ENCODE results near the gene PAX6.

Gene PAX6

DNA sequence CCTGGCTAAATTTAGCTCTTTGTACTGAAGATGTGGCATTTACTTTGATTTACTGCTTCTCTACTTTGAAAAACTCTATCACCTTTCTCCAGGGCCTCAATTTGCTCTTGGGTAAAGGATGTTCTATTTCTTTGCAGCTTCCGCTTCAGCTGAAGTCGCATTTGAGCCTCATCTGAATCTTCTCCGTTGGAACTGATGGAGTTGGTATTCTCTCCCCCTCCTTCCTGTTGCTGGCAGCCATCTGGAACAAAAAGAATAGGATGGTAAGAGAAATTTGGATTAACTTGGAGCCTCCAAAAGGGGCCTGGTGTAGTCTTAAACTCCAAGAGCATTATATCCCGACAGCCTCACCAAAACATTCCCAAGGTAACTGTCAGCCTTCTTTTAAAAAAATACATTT, 16.6 kb downstream of the PAX6 start:
- TF ChIP-seq TAF1 (IDR thresholded peaks at IDR 0.05; ENCODE audit: borderline replicate concordance, insufficient read depth, low read length) (no peak), POLR2AphosphoS5 (IDR thresholded peaks at IDR 0.05; ENCODE audit: low read depth, low read length) (no peak), FOXP2 (optimal IDR thresholded peaks at IDR 0.05; ENCODE audit: borderline replicate concordance, extremely low read depth, extremely low read length, insufficient read depth) (no peak), SIN3A (IDR thresholded peaks at IDR 0.05; ENCODE audit: borderline replicate concordance, insufficient read depth, low read length) (no peak)
- TF ChIP-seq, protein P1, sequence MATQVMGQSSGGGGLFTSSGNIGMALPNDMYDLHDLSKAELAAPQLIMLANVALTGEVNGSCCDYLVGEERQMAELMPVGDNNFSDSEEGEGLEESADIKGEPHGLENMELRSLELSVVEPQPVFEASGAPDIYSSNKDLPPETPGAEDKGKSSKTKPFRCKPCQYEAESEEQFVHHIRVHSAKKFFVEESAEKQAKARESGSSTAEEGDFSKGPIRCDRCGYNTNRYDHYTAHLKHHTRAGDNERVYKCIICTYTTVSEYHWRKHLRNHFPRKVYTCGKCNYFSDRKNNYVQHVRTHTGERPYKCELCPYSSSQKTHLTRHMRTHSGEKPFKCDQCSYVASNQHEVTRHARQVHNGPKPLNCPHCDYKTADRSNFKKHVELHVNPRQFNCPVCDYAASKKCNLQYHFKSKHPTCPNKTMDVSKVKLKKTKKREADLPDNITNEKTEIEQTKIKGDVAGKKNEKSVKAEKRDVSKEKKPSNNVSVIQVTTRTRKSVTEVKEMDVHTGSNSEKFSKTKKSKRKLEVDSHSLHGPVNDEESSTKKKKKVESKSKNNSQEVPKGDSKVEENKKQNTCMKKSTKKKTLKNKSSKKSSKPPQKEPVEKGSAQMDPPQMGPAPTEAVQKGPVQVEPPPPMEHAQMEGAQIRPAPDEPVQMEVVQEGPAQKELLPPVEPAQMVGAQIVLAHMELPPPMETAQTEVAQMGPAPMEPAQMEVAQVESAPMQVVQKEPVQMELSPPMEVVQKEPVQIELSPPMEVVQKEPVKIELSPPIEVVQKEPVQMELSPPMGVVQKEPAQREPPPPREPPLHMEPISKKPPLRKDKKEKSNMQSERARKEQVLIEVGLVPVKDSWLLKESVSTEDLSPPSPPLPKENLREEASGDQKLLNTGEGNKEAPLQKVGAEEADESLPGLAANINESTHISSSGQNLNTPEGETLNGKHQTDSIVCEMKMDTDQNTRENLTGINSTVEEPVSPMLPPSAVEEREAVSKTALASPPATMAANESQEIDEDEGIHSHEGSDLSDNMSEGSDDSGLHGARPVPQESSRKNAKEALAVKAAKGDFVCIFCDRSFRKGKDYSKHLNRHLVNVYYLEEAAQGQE (IDR thresholded peaks at IDR 0.05; ENCODE audit: insufficient read depth in 1 of 2, low read depth in 2 of 2, low read length in 2 of 2) = no peak

DNA sequence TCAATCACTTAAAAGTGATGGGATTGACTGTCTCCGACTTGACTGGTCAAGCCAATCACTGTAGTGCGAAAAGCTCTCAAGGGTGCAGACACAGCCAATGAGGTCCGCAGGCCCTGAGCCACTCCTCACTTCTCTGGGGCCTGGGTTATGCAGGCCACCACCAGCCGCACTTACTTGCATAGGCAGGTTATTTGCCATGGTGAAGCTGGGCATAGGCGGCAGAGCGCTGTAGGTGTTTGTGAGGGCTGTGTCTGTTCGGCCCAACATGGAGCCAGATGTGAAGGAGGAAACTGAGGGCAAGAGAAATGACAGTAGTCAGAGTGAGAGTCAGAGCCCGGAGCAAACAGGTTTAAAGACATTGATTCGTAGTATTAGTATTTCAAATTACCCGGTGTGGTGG, 17.9 kb downstream of the PAX6 start:
- TF ChIP-seq, protein P1 (IDR thresholded peaks at IDR 0.05; ENCODE audit: insufficient read depth in 1 of 2, low read depth in 2 of 2, low read length in 2 of 2) = no peak
- no peak for TF ChIP-seq FOXP2 (optimal IDR thresholded peaks at IDR 0.05; ENCODE audit: borderline replicate concordance, extremely low read depth, extremely low read length, insufficient read depth)
- TF ChIP-seq TAF1 (IDR thresholded peaks at IDR 0.05; ENCODE audit: borderline replicate concordance, insufficient read depth, low read length) = no peak
- TF ChIP-seq SIN3A (IDR thresholded peaks at IDR 0.05; ENCODE audit: borderline replicate concordance, insufficient read depth, low read length) = no peak
- no peak for TF ChIP-seq POLR2AphosphoS5 (IDR thresholded peaks at IDR 0.05; ENCODE audit: low read depth, low read length)

DNA sequence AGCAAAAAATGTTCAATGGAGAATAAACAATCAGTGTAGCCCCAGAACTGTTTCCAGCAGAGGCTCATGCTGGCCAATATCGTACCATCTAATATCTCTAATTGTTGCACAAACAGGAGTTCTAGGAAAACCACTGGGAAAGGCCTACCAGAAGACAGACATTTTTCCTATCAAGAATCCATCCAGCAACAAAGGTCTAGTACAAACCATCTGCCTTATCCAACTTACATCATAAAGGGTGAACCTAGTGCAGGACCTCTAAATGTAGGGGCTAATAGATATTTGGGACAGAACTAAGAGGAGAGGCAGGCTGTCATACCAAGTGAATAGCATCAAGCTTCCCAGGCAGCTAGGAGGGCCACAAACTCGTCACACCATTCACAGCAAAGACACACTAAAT, 18.7 kb downstream of the PAX6 start:
- no peak for TF ChIP-seq POLR2AphosphoS5 (IDR thresholded peaks at IDR 0.05; ENCODE audit: low read depth, low read length)
- TF ChIP-seq FOXP2 (optimal IDR thresholded peaks at IDR 0.05; ENCODE audit: borderline replicate concordance, extremely low read depth, extremely low read length, insufficient read depth) = no peak
- no peak for TF ChIP-seq SIN3A (IDR thresholded peaks at IDR 0.05; ENCODE audit: borderline replicate concordance, insufficient read depth, low read length)

DNA sequence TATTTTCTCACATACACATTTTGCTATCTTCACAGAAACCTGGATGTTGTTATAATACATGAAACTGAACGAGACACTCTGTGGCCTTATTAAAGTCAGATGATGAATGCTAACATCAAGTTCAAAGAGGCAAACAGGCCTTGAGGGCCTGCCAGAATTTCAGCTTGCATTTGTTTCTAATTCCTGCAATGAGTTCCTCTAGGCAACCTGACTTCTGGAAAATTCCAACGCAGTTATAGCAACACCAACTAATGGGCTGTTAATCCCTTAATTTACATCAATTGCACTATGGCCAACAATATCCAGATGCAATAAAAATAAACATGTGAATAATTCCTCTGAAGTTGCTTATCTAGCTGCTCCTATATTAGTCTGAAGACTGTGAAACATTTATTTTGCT, 19.1 kb downstream of the PAX6 start:
- TF ChIP-seq POLR2AphosphoS5 (IDR thresholded peaks at IDR 0.05; ENCODE audit: low read depth, low read length) = no peak
- no peak for TF ChIP-seq TAF1 (IDR thresholded peaks at IDR 0.05; ENCODE audit: borderline replicate concordance, insufficient read depth, low read length)
- TF ChIP-seq, protein P1 (IDR thresholded peaks at IDR 0.05; ENCODE audit: insufficient read depth in 1 of 2, low read depth in 2 of 2, low read length in 2 of 2) = no peak
- TF ChIP-seq SIN3A (IDR thresholded peaks at IDR 0.05; ENCODE audit: borderline replicate concordance, insufficient read depth, low read length) = no peak
- TF ChIP-seq FOXP2 (optimal IDR thresholded peaks at IDR 0.05; ENCODE audit: borderline replicate concordance, extremely low read depth, extremely low read length, insufficient read depth) = no peak

DNA sequence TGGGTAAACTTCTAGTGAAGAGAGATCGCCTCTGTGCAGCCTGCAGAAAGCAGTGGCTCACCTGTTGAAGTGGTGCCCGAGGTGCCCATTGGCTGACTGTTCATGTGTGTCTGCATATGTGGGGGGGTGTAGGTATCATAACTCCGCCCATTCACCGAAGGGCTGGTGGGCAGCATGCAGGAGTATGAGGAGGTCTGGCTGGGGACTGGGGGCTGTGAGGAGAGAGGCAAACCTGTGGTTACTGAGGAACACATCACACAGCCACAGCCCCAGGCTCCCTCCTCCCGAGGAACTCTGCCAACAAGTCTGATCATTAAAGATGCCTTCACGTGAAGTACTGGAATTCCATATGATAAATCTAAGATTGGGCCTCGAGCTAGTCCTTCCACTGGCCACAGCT, 20.5 kb downstream of the PAX6 start:
- TF ChIP-seq TAF1 (IDR thresholded peaks at IDR 0.05; ENCODE audit: borderline replicate concordance, insufficient read depth, low read length) = no peak
- no peak for TF ChIP-seq SIN3A (IDR thresholded peaks at IDR 0.05; ENCODE audit: borderline replicate concordance, insufficient read depth, low read length)
- TF ChIP-seq FOXP2 (optimal IDR thresholded peaks at IDR 0.05; ENCODE audit: borderline replicate concordance, extremely low read depth, extremely low read length, insufficient read depth) = no peak
- no peak for TF ChIP-seq POLR2AphosphoS5 (IDR thresholded peaks at IDR 0.05; ENCODE audit: low read depth, low read length)
- TF ChIP-seq, protein P1 (IDR thresholded peaks at IDR 0.05; ENCODE audit: insufficient read depth in 1 of 2, low read depth in 2 of 2, low read length in 2 of 2) = no peak
